Loucy (cell line): ENCODE measurements around the gene TRAP1.

ENCODE experiments used
- H2AFZ ChIP-seq: fragments of 200-600 bp; sonication (generic); 2 replicates; pipeline ENCODE4 v1.6.0; 2016; ENCODE audit warnings: antibody characterized with exemption, mild to moderate bottlenecking, low read length, moderate library complexity
- H3F3A ChIP-seq: fragments of 200-600 bp; 2 replicates; pipeline ENCODE4 v1.6.0; 2016; ENCODE audit warnings: antibody characterized with exemption, low read depth, mild to moderate bottlenecking
- H3K27me3 ChIP-seq: fragments of 200-600 bp; sonication (generic); 2 replicates; pipeline ENCODE4 v1.6.1; 2014; ENCODE audit warnings: low read length, mild to moderate bottlenecking; ENCODE audit not compliant: insufficient read depth, poor library complexity, severe bottlenecking
- H3K36me3 ChIP-seq: fragments of 200-600 bp; sonication (generic); 2 replicates; pipeline ENCODE4 v1.6.1; 2016; ENCODE audit warnings: low read length; ENCODE audit not compliant: insufficient read depth
- H3K4me1 ChIP-seq: fragments of 200-600 bp; sonication (generic); 2 replicates; pipeline ENCODE4 v1.5.1; 2014; ENCODE audit warnings: low read length, mild to moderate bottlenecking; ENCODE audit not compliant: insufficient read depth, poor library complexity, severe bottlenecking
- H3K4me2 ChIP-seq: fragments of 200-600 bp; sonication (generic); 2 replicates; pipeline ENCODE4 v1.6.0; 2014; ENCODE audit warnings: antibody characterized with exemption, low read length, low read depth, mild to moderate bottlenecking; ENCODE audit not compliant: poor library complexity, severe bottlenecking
- H3K4me3 ChIP-seq: fragments of 200-600 bp; sonication (generic); 2 replicates; pipeline ENCODE4 v1.5.1; 2014; ENCODE audit warnings: low read length, mild to moderate bottlenecking, mixed read lengths; ENCODE audit not compliant: poor library complexity, severe bottlenecking
- H3K79me2 ChIP-seq: fragments of 200-600 bp; sonication (generic); 2 replicates; pipeline ENCODE4 v1.6.1; 2014; ENCODE audit warnings: low read length; ENCODE audit not compliant: insufficient read depth
- H3K9ac ChIP-seq: fragments of 200-600 bp; sonication (generic); 2 replicates; pipeline ENCODE4 v1.6.0; 2014; ENCODE audit warnings: mild to moderate bottlenecking, low read depth, low read length, moderate library complexity; ENCODE audit not compliant: poor library complexity, severe bottlenecking
- H3K9me2 ChIP-seq: fragments of 200-600 bp; sonication (generic); replicated peaks from 2 replicates; pipeline ENCODE4 v1.6.1; 2016; ENCODE audit warnings: low read depth, low read length, mixed read lengths
- H3K9me3 ChIP-seq: fragments of 200-600 bp; sonication (generic); 2 replicates; pipeline ENCODE4 v1.6.1; 2014; ENCODE audit warnings: mild to moderate bottlenecking, antibody characterized with exemption, low read length, low read depth; ENCODE audit not compliant: insufficient read depth
- H4K20me1 ChIP-seq: fragments of 200-600 bp; sonication (generic); 2 replicates; pipeline ENCODE4 v1.6.0; 2014; ENCODE audit warnings: antibody characterized with exemption, low read length, mild to moderate bottlenecking; ENCODE audit not compliant: insufficient read depth, poor library complexity, severe bottlenecking
- CTCF ChIP-seq: fragments of 200-600 bp; sonication (generic); conservative IDR thresholded peaks from 2 replicates; pipeline ENCODE4 v1.5.1; 2014; ENCODE audit warnings: mild to moderate bottlenecking, antibody characterized with exemption, low read length
- EZH2phosphoT487 ChIP-seq: fragments of 200-600 bp; IDR thresholded peaks from 2 replicates; pipeline ENCODE4 v1.6.1; 2018; ENCODE audit warnings: antibody characterized with exemption, mild to moderate bottlenecking, moderate library complexity, borderline replicate concordance

The TRAP1 gene

GRCh38 chr16:3655396-3656159 is 61.7 kb downstream of the TRAP1 start:
- H2AFZ ChIP-seq: no peak overlapping the region
- H4K20me1 ChIP-seq: no peaks in the 10 kb centered on the region
- H3K4me2 ChIP-seq: no peak overlapping the region
- H3K9me3 ChIP-seq: no peaks in the 10 kb centered on the region
- H3K36me3 ChIP-seq: peaks cover 12% of the 10 kb centered on the region; the same call in 1 of the 2 replicates
- H3K9me2 ChIP-seq: no peaks in the 10 kb centered on the region
- H3K27me3 ChIP-seq: no peaks in the 10 kb centered on the region
- H3K4me3 ChIP-seq: no peak overlapping the region
- no peak overlapping the region for H3K9ac ChIP-seq
- H3K4me1 ChIP-seq: peaks cover 4% of the 10 kb centered on the region
- no peaks in the 10 kb centered on the region for H3F3A ChIP-seq
- TF ChIP-seq CTCF (no peak), EZH2phosphoT487 (no peak)
- no peaks in the 10 kb centered on the region for H3K79me2 ChIP-seq

- no peak for TF ChIP-seq EZH2phosphoT487
- TF ChIP-seq CTCF: no peak
- no peaks in the 10 kb centered on the region for H3K9me2 ChIP-seq
- no peaks in the 10 kb centered on the region for H3K9me3 ChIP-seq
- H3K9ac ChIP-seq: no peak overlapping the region
- no peak overlapping the region for H3K4me3 ChIP-seq
- no peaks in the 10 kb centered on the region for H3F3A ChIP-seq
- H3K27me3 ChIP-seq: no peaks in the 10 kb centered on the region
- peaks cover 4% of the 10 kb centered on the region for H3K4me1 ChIP-seq
- H3K36me3 ChIP-seq: peaks cover 12% of the 10 kb centered on the region; the same call in 1 of the 2 replicates
- no peaks in the 10 kb centered on the region for H3K79me2 ChIP-seq
- no peaks in the 10 kb centered on the region for H4K20me1 ChIP-seq
- H3K4me2 ChIP-seq: no peak overlapping the region
- H2AFZ ChIP-seq: no peak overlapping the region
These were observed 62.3 kb downstream of the TRAP1 start for GRCh38 chr16:3655030-3655395.

- H3K9me3 ChIP-seq: no peaks in the 10 kb centered on the region
- peaks cover 4% of the 10 kb centered on the region for H3K4me1 ChIP-seq
- no peaks in the 10 kb centered on the region for H3K79me2 ChIP-seq
- no peaks in the 10 kb centered on the region for H3K27me3 ChIP-seq
- no peaks in the 10 kb centered on the region for H3K9me2 ChIP-seq
- H3K4me3 ChIP-seq: no peak within 1 kb of the TSS
- H2AFZ ChIP-seq: no peak within 1 kb of the TSS
- TF ChIP-seq CTCF: peak; percentile 60
- no peak for TF ChIP-seq EZH2phosphoT487
- no peaks in the 10 kb centered on the region for H4K20me1 ChIP-seq
- no peak within 1 kb of the TSS for H3K4me2 ChIP-seq
- peaks cover 12% of the 10 kb centered on the region; the same call in 1 of the 2 replicates for H3K36me3 ChIP-seq
- H3K9ac ChIP-seq: no peak within 1 kb of the TSS
- H3F3A ChIP-seq: no peaks in the 10 kb centered on the region
These were observed 62.9 kb downstream of the TRAP1 start, which contains the start of gene DNASE1 for GRCh38 chr16:3654249-3654991. DNASE1 (plus strand) TSS chr16:3654691; CDS start chr16:3655374, 683 bp downstream.
